Effector memory CD8-positive, alpha-beta T cell (primary cell): ENCODE data around the gene POLR2H.
"Not testable (repeated sequence)": the region's sequence is repeated elsewhere in the genome, so short reads cannot be mapped to it uniquely, and the experiment has no call there.

Experiments
- ATAC-seq: fragments of 150-1000 bp; cut with Tn5 transposase; replicated peaks from 2 replicates; pipeline ENCODE4 v1.10.0; 2021; ENCODE audit warnings: mild to moderate bottlenecking, moderate library complexity
- DNase-seq, 3 experiments: peaks; one replicate each; pipeline ENCODE4 v3.0.0; 2021
- H3K27ac Mint-ChIP-seq, 2 donors: one replicate each; pipeline ENCODE4 v1.8.0; 2022; ENCODE audit warnings: mild to moderate bottlenecking in 2 of 2, mixed read lengths in 2 of 2, moderate library complexity in 2 of 2
- H3K27me3 Mint-ChIP-seq, 2 donors: one replicate each; pipeline ENCODE4 v1.8.0; 2022; ENCODE audit warnings: mixed read lengths in 2 of 2
- H3K36me3 Mint-ChIP-seq: one replicate; pipeline ENCODE4 v1.8.0; 2022; ENCODE audit warnings: mild to moderate bottlenecking, moderate library complexity, mixed read lengths; ENCODE audit not compliant: insufficient read depth
- H3K4me1 Mint-ChIP-seq, 2 donors: one replicate each; pipeline ENCODE4 v1.8.0; 2022; ENCODE audit warnings: low read depth in 2 of 2, mixed read lengths in 2 of 2
- H3K4me3 Mint-ChIP-seq, 2 donors: one replicate each; pipeline ENCODE4 v1.8.0; 2022; ENCODE audit warnings: mild to moderate bottlenecking in 2 of 2, mixed read lengths in 2 of 2, moderate library complexity in 2 of 2
- H3K9me3 Mint-ChIP-seq, 2 donors: one replicate each; pipeline ENCODE4 v1.8.0; 2022; ENCODE audit warnings: mixed read lengths in 2 of 2

POLR2H gene

DNA sequence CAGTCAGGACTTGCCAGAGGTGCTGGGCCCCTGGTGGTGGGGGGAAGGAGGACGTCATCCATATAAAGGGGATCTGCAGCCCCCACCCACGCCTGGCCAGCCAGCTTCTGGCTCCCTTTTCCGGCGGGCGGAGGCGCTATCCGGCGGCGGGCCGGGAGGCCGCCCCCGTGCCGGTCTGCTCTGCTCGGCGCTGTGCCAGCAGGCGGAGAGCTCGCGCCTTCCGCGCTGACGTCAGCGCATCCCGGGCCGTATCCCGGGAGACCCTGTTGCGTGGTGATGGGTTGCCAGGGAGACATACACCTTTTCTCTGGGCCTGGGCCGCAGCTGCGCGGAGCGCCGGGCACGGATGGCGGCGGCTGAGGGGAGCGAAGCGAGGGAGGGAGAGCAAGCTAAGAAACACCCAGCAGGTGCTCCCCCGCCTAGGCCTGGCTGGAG, 23.0 kb upstream of the POLR2H start:
- no peaks in the 10 kb centered on the region for H3K9me3 Mint-ChIP-seq
- H3K27ac Mint-ChIP-seq = no peak overlapping the region

DNA sequence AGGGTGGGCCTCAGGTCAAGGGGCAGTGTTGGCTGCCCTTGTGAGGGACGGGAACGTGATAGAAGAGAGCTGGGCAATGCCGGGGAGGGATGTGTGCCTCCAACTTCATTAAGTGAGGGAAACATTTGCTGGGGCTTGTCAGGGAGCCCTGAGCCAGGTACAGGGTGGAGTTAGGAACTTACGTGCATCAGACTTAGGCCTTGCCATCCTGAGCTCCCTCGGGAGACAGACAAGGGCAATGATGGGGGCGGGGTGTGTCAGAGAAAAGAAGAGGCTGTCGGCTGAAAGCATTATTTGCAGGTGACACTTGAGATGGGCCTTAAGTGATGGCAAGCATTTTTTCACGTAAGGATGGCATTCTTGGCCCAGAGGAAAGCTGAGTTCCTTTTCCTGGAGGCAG, 22.5 kb upstream of the POLR2H start:
- peaks cover 29% of the 10 kb centered on the region for H3K36me3 Mint-ChIP-seq
- no peaks in the 10 kb centered on the region for H3K9me3 Mint-ChIP-seq
- ATAC-seq (no peak), DNase-seq (no peak)
- peaks cover 26 to 33% of the 10 kb centered on the region in 2 donors for H3K4me1 Mint-ChIP-seq
- no peaks in the 10 kb centered on the region for H3K27me3 Mint-ChIP-seq
- no peak overlapping the region for H3K27ac Mint-ChIP-seq
- no peak overlapping the region for H3K4me3 Mint-ChIP-seq

More for the DNA sequence above, 23.0 kb upstream of the POLR2H start:
- DNase-seq (no peak), ATAC-seq (no peak)
- no peak overlapping the region for H3K4me3 Mint-ChIP-seq
- peaks cover 33% of the 10 kb centered on the region for H3K36me3 Mint-ChIP-seq
- no peaks in the 10 kb centered on the region for H3K27me3 Mint-ChIP-seq
- H3K4me1 Mint-ChIP-seq = peaks cover 30 to 35% of the 10 kb centered on the region in 2 donors

DNA sequence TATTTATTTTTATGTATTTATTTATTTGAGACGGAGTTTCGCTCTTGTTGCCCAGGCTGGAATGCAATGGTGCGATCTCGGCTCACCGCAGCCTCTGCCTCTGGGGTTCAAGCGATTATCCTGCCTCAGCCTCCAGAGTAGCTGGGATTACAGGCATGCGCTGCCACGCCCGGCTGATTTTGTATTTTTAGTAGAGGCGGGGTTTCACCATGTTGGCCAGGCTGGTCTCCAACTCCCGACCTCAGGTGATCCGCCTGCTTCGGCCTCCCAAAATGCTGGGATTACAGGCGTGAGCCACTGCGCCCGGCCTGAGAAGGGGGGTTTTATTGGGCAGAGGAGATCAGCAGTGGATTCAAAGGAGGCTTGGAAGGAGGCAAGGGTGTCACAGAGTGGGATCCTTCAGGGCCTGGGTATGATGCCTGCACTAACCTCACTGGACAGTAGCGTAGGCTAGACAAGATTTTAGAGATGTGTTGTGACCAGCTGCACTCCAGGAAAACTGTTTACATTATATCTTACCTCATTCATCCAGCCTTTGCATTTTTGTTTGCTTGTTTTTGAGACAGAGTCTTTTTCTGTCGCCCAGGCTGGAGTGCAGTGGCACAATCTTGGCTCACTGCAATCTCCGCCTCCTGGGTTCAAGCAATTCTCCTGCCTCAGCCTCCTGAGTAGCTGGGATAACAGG, 21.9 kb upstream of the POLR2H start:
- H3K9me3 Mint-ChIP-seq, H3K4me3 Mint-ChIP-seq, H3K27ac Mint-ChIP-seq, ATAC-seq, DNase-seq, H3K27me3 Mint-ChIP-seq: not testable (repeated sequence)
- peaks cover 20 to 30% of the 10 kb centered on the region in 2 donors for H3K4me1 Mint-ChIP-seq
- peaks cover 23% of the 10 kb centered on the region for H3K36me3 Mint-ChIP-seq

DNA sequence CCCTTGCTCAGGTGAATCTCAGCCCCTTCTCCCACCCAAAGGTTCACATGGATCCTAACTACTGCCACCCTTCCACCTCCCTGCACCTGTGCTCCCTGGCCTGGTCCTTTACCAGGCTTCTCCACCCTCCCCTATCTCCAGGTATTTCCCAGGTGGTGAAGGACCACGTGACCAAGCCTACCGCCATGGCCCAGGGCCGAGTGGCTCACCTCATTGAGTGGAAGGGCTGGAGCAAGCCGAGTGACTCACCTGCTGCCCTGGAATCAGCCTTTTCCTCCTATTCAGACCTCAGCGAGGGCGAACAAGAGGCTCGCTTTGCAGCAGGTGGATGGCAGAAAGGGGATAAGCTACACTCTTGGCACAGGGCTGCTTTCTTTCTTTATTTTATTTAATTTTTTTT, 19.6 kb upstream of the POLR2H start:
- Mint-ChIP-seq H3K9me3 (no peaks in the 10 kb centered on the region), H3K27ac (no peak overlapping the region), H3K27me3 (no peaks in the 10 kb centered on the region), H3K4me3 (no peak overlapping the region), H3K36me3 (peaks cover 6% of the 10 kb centered on the region), H3K4me1 (peaks cover 8 to 17% of the 10 kb centered on the region in 2 donors)
- no peak for DNase-seq
- no peak for ATAC-seq

DNA sequence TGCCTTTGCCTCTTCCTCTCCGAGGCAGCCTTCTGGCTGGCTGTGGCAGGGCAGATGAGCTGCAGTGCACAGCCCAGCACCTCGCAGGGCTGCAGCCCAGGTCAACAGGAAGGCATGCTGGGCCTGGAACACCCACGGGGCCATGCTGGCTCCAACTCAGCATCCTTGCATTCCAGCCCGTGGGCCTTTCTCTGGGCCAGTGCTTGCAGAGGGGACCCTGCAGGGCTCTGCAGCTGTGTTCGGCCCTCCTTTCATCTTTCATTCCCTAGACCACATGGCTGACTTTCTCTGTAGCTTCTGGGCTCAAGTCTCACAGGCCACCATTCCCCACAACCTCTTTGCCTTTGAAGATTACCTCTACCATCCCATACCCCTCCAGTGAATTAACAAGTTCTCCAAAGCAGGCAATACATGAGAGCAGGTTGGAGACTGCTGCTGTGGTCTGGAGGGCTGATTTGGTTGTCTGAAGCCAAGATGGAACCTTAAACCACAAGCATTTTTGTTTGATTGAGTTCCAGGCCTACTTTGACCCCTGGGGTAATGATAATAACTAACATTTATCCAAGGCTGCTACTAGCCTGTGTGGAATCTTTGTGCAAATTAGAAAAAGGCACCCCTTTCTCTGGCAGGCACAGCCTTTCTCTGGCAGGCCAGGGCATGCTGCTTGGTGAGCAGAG, 18.2 kb upstream of the POLR2H start:
- peaks cover 6% of the 10 kb centered on the region for H3K36me3 Mint-ChIP-seq
- no peaks in the 10 kb centered on the region for H3K9me3 Mint-ChIP-seq
- no peak for DNase-seq
- H3K4me1 Mint-ChIP-seq = peaks cover 0 to 3% of the 10 kb centered on the region in 2 donors
- H3K27ac Mint-ChIP-seq = no peak overlapping the region
- no peak for ATAC-seq
- H3K27me3 Mint-ChIP-seq = no peaks in the 10 kb centered on the region
- no peak overlapping the region for H3K4me3 Mint-ChIP-seq

DNA sequence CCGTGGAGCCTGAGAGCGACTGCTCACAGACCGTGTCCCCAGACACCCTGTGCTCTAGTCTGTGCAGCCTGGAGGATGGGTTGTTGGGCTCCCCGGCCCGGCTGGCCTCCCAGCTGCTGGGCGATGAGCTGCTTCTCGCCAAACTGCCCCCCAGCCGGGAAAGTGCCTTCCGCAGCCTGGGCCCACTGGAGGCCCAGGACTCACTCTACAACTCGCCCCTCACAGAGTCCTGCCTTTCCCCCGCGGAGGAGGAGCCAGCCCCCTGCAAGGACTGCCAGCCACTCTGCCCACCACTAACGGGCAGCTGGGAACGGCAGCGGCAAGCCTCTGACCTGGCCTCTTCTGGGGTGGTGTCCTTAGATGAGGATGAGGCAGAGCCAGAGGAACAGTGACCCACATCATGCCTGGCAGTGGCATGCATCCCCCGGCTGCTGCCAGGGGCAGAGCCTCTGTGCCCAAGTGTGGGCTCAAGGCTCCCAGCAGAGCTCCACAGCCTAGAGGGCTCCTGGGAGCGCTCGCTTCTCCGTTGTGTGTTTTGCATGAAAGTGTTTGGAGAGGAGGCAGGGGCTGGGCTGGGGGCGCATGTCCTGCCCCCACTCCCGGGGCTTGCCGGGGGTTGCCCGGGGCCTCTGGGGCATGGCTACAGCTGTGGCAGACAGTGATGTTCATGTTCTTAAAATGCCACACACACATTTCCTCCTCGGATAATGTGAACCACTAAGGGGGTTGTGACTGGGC, 16.8 kb upstream of the POLR2H start:
- Mint-ChIP-seq H3K9me3 (no peaks in the 10 kb centered on the region), H3K27me3 (no peaks in the 10 kb centered on the region), H3K36me3 (peaks cover 6% of the 10 kb centered on the region), H3K4me1 (no peaks in the 10 kb centered on the region), H3K4me3 (no peak overlapping the region), H3K27ac (no peak overlapping the region)
- ATAC-seq (no peak), DNase-seq (no peak)

DNA sequence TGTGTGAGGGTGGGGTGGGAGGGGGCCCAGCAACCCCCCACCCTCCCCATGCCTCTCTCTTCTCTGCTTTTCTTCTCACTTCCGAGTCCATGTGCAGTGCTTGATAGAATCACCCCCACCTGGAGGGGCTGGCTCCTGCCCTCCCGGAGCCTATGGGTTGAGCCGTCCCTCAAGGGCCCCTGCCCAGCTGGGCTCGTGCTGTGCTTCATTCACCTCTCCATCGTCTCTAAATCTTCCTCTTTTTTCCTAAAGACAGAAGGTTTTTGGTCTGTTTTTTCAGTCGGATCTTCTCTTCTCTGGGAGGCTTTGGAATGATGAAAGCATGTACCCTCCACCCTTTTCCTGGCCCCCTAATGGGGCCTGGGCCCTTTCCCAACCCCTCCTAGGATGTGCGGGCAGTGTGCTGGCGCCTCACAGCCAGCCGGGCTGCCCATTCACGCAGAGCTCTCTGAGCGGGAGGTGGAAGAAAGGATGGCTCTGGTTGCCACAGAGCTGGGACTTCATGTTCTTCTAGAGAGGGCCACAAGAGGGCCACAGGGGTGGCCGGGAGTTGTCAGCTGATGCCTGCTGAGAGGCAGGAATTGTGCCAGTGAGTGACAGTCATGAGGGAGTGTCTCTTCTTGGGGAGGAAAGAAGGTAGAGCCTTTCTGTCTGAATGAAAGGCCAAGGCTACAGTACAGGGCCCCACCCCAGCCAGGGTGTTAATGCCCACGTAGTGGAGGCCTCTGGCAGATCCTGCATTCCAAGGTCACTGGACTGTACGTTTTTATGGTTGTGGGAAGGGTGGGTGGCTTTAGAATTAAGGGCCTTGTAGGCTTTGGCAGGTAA, 16.0 kb upstream of the POLR2H start:
- Mint-ChIP-seq H3K36me3 (peaks cover 6% of the 10 kb centered on the region), H3K4me1 (no peaks in the 10 kb centered on the region), H3K27me3 (no peaks in the 10 kb centered on the region), H3K27ac (peak overlapping the region in 1 of 2 donors; percentile 35), H3K4me3 (no peak overlapping the region), H3K9me3 (no peaks in the 10 kb centered on the region)
- no peak for DNase-seq
- ATAC-seq = peak; percentile 33

DNA sequence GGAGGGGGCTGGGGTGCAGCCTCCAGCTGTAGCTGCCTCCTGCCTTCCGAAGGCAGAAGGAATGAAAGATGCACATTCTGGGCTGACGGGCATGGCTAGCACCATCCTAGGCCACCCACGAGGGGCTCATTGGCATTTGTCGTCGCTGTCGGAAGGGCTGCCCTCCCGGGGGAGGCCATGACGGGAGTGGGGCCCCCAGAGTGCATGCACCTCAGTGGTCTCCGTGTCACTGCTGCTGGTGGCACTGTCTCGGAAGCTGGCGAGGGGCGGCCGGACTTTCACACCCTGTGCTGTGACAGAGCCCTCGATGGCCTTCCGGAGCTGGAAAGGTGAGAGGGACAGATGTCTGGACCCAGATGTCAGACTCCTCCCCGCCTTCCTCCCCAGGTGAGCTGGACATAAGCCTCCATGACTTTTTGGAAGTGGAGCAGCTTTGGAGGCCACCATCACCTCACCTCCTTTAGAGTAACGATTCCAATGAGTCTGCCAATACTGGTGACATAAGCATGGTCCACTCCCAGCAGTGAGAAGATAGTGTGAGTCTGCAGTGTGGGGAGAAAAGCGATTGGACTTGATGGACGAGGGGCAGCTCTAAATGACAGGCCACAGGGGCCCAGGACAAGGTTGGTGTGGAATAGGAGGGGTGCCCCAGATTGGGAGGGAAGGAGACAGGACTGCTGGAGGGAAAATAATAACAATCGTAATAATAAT, 14.9 kb upstream of the POLR2H start:
- DNase-seq (no peak), ATAC-seq (no peak)
- H3K4me3 Mint-ChIP-seq = no peak overlapping the region
- peaks cover 5% of the 10 kb centered on the region for H3K36me3 Mint-ChIP-seq
- H3K9me3 Mint-ChIP-seq = no peaks in the 10 kb centered on the region
- no peak overlapping the region for H3K27ac Mint-ChIP-seq
- H3K27me3 Mint-ChIP-seq = no peaks in the 10 kb centered on the region
- H3K4me1 Mint-ChIP-seq = no peaks in the 10 kb centered on the region

DNA sequence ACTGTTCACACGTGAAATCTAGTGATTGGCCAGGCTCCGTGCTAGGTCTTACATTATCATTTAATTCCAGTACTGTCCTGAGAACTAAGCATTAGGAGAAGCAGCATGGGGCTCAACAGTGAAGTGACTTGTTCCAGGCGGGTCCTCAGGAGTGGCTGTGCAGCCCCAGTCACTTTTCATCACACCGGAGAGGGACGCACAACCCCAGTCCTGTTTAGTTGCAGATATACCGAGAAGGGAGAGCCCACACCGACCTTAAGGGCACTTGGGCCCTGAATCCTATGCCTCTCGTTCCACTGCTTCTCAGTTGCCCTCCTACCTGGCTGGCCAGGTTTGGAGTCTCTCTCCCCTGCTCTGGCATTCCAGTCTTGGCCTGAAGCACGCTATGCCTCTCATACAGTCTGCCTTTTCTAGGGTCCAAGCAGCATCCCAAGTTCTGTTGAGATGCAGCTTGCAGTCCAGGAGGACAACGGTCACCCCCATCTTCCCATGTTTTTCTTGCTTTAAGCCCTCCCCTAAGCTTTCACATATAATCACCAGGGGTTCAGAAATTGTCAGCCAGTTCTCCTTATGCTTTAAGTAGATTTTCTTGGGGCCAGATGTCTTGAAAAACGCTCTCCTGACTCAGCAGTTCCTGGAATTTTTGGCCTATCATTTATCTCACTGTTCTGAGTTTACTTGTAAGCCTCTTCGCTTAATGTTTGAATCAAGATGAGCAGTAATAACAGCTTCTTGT, 14.0 kb upstream of the POLR2H start:
- H3K4me3 Mint-ChIP-seq = no peak overlapping the region
- H3K36me3 Mint-ChIP-seq = peaks cover 5% of the 10 kb centered on the region
- H3K4me1 Mint-ChIP-seq = no peaks in the 10 kb centered on the region
- no peaks in the 10 kb centered on the region for H3K9me3 Mint-ChIP-seq
- no peak for ATAC-seq
- H3K27me3 Mint-ChIP-seq = no peaks in the 10 kb centered on the region
- DNase-seq = no peak
- no peak overlapping the region for H3K27ac Mint-ChIP-seq

DNA sequence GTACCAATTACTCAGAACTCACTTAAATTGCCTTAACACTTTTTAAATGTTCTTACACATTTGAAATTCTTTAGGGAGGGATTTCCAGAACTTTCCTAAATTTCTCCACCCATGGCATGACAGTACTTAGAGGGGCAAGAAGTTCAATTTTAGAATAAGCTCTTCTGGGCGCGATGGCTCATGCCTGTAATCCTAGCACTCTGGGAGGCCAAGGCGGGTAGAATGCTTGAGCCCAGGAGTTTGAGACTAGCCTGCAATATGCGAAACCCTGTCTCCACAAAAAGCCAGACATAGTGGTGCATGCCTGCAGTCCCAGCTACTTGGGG, 13.5 kb upstream of the POLR2H start:
- no peak overlapping the region for H3K27ac Mint-ChIP-seq
- H3K36me3 Mint-ChIP-seq = peaks cover 5% of the 10 kb centered on the region

DNA sequence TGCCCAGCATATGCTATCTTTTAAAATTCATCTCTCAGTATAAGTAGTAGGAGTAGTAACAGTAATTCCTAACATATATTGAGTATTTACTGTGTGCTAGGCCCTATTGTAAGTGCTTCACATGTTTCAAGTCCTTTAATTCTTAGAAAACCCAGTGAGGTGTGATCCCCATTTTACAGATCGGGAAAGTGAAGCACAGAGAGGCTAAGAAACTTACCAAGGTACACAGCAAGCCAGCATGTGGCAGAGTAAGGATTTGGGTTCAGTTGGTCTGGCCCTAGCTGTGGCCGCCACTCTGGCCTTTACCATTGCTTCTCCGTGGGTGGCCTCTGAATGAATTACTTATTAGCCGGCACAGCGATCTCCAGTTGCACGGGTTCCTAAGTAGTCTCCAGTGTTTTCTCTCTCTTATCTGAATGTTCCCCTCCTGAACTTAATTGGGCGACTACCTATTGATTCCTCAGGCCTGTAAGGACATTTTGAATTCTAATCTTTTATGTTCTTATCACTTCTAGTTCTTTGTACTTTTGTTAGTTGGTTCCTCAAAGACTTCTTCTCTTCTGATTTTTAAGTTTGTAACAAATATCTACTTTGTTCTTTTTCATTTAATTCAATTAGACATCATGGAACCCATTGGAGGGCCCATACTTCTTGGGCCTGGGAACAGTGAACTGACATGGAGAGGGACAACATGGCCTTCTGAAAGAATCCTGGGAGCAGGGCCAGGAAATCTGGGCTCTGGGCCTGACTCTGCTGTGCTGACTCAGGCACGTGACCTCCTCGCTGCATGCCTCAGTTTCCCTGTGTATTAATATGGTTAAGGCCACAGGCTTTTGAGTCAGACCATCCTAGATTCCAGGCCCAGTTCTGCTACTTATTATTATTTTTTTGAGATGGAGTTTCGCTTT, 11.7 kb upstream of the POLR2H start:
- Mint-ChIP-seq H3K4me1 (peaks cover 0 to 3% of the 10 kb centered on the region in 2 donors), H3K27me3 (no peaks in the 10 kb centered on the region), H3K36me3 (peaks cover 2% of the 10 kb centered on the region), H3K9me3 (no peaks in the 10 kb centered on the region), H3K27ac (peak overlapping the region in 1 of 2 donors; percentile 1), H3K4me3 (no peak overlapping the region)
- ATAC-seq (no peak), DNase-seq (no peak)

More for the DNA sequence above, 13.5 kb upstream of the POLR2H start:
- DNase-seq = no peak
- no peak for ATAC-seq
- no peaks in the 10 kb centered on the region for H3K4me1 Mint-ChIP-seq
- H3K4me3 Mint-ChIP-seq = no peak overlapping the region
- H3K27me3 Mint-ChIP-seq = no peaks in the 10 kb centered on the region
- no peaks in the 10 kb centered on the region for H3K9me3 Mint-ChIP-seq
